ENCODE results near the gene MZF1.
"Not testable (repeated sequence)": the region's sequence is repeated elsewhere in the genome, so short reads cannot be mapped to it uniquely, and the experiment has no call there.

The MZF1 gene

DNA sequence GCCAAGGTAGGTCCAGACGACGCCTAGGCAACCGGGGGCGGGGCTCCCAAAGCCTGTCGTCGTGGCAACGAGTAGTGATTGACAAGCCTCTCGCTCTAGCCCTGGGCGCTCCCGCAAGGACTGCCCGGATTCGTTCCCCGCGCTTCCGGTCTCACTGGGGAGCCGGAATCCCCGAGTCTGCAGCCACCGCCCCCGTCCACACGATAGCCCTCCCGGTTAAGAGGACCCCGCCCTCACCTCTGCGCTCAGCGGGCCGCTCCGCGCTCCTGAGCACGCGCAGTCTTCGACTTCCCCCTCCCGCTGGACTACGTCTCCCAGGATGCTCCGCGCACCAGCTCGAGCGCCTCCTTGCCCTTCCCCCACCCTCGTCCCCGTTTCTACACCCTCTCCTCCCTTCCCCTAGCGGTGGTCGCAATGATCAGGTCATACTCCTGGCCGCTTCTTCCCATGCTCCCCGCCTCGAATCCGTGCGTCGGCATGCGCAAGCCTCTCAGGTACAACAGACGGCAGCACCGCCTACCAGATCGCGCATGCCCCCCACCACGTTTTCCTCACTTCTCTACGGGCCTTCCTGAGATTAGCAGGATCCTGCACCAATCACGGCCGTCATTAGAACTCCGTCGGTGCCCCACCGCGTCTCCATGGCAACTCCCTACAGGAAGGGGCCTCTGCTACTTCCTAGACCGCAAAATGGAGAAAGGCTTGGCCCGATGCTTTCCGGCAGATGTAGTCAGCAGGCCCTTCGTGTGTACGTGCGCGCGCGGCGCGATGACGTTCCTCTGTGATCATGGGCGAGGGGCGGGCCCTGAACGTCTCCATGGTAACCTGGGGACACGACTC is at the start of gene MZF1:
TSS of gene MZF1 (minus strand) at position 518 of the 840 bp plus-strand sequence. CDS start 1,946 bp downstream, outside the sequence.
- DNase-seq, result peak; percentile 99

DNA sequence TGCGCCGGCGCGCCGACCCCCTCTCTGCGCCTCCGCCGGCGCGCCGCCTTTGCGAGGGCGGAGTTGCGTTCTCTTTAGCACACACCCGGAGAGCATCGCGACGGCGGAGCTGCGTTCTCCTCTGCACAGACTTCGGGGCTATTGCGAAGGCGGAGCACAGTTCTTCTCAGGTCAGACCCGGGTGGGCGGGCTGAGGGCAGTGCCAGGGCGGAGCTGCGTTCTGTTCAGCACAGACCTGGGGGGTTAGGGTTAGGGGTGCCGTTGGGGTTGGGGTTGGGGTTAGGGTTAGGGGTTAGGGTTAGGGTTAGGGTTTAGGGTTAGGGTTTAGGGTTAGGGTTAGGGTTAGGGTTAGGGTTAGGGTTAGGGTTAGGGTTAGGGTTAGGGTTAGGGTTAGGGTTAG is 34.1 kb upstream of the MZF1 start:
- DNase-seq, result not testable (repeated sequence)

DNA sequence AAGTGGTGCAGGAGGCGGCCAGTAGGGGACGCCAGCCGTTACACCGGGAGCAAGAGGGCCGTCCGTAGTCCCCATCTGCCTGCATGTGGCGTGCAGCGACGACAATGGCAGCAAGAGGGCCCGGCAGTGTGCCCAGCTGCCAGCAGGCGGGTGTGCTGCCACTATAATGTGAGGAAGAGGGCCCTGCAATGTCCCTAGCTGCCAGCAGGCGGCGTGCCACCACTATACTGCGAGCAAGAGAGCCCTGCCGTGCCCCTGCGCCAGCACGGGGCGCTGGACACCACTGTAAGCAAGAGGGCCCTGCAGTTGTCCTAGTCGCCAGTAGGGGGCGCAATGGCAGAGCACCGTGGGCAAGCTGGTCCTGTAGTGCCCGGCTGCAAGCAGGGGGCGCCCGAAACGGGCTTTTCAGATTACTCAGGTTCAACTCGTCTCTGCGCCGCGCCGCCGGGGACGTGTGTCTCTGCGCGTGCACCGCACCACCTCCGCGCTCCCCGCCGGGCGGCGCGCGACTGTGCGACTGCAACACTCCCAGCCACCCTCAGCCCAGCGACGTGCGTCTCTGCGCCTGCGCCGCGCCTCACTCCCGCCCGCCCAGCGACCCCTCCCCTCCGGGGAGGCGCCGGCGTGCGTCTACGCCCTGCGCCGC is 33.2 kb upstream of the MZF1 start:
- DNase-seq, result not testable (repeated sequence)

DNA sequence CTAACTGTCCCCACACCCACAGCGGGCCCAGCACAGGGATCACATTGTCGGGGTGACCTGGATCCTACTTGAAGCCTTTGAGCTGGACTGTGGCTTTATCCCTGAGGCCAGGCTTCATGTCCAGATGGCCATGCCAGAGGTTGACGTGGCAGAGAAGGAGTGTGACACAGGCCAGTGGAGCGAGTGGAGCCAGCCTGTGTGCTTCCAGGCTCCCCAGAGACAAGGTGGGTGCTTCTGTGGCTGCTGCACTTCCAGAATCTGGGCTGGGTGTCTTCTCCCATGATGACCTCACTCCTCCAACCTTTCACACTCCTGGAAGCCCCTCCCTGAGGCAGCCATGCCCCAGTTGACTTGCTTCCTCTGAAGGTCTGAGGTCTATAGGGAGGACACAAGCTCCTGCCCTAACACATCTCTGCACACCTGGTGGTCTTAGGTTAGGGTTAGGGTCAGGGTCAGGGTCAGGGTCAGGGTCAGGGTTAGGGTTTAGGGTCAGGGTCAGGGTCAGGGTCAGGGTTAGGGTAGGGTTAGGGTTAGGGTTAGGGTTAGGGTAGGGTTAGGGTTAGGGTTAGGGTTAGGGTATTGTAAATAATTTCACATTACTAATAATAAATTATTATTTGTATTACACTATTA is 13.1 kb upstream of the MZF1 start:
- no peak for DNase-seq

DNA sequence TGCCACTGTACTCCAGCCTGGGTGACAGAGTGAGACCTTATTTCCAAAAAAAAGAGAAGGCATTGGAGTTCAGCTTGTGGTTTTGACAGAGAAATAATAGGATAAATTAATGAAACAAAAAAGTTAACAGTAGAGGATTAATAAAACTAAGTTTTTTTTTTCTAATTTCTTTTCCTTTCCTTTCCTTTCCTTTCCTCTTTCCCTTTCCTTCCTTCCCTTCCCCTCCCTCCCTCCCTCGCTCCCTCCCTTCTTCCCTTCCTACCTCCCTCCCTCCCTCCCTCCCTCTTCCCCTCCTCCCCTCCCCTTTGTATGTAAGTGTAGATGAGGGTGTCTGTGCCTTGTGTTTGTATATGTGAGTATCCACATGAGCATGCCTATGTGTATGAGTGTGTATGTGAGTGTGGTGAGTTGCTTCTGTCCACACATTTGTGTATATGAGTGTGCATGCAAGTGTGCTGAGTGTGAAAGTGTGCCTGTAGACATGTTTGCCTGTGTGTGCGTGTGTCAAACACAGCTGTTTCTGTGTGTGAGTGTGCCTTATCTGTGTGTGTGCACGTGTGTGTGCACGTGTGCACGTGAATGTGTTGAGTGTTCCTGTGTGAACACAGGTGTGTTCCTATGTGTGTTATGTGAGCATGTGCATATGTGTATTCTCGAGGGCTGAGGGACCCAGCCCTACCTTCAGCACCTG is 12.5 kb upstream of the MZF1 start:
- DNase-seq, result no peak

DNA sequence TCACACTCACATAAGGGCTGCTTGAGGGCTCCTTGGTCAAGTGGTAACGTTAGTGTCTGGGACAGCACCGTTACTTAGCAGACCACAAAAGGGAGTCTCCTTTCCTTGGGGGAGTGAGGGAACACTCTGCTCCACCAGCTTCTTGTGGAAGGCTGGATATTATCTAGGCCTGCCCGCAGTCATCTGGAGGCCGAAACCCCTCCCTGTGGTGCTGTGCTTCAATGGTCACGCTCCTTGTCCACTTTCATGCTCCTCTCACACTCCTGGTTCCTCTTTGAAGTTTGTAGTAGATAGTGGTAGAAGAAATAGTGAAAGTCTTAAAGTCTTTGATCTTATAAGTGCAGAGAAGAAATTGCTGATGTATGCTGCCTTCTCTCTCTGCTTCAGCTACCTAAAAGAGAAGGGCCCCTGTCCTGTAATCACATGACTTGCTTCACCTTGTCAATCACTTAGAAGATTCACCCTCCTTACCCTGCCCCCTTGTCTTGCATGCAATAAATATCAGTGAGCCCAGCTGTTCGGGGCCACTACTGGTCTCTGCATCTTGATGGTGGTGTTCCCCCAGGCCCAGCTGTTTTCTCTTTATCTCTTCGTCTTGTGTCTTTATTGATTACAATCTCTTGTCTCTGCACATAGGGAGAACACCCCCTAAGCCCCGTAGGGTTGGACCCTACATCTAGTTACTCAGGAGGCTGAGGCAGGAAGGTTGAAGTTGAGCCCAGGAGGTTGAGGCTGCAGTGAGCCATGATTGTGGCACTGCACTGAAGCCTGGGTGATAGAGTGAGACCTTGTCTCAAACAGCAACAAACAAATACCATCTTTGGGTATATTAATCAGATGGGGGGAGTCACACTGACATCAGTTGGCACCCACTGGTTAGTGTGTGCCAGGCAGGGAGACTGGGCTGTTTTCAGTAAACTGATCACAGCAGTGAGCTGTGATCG is 11.6 kb upstream of the MZF1 start:
- no peak for DNase-seq

DNA sequence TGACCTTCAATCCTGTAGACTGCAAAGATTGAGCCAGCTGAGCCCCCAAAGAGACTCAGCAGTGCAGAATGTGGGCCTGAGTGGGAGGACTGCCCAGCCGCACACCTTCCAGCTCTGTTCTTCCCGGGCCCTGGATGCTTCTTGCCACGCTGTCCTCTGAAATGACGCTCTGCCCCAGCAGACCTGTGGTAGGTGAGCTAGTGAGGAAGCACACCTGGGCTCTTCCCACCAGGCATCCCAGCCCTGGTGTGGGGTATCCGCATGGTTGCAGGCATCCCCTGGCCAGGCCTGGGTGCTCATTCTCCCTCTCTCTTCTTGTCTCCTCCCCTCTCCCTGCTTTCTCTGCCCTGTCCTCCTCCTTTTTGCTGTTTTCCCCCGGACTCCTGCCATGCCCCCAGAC is 9.8 kb upstream of the MZF1 start:
- DNase-seq, result no peak

GRCh38 chr19:58581227-58582141 is 8.3 kb upstream of the MZF1 start:
- DNase-seq, result peak; percentile 81

DNA sequence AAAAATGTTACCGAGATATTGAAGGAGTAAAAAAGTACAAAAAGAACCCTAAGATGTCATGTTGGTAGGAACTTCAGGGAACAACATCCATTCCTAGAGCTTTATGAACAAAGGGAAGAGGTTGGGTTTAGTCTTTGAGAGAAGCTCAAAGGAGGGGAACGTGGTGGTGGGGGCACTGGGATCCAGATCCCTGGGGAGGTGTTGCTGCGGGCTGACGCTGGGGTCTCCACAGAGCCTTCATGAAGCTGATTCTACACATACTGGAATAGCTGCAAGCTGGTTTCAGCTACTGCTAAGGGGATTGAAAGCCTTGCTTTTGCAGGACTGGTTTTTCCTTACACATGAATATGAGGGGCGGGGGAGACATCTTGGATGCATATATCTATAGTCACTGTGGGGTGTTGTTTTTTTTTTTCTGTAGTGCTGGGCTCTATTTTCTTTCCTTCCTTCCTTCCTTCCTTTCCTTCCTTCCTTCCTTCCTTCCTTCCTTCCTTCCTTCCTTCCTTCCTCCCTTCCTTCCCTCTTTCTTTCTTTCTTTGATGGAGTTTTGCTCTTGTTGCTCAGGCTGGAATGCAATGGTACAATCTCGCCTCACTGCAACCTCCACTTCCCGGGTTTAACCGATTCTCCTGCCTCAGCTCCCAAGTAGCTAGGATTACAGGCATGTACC is 6.5 kb upstream of the MZF1 start:
- DNase-seq, result no peak

GRCh38 chr19:58578012-58578925 is 5.1 kb upstream of the MZF1 start:
- DNase-seq, result no peak

DNA sequence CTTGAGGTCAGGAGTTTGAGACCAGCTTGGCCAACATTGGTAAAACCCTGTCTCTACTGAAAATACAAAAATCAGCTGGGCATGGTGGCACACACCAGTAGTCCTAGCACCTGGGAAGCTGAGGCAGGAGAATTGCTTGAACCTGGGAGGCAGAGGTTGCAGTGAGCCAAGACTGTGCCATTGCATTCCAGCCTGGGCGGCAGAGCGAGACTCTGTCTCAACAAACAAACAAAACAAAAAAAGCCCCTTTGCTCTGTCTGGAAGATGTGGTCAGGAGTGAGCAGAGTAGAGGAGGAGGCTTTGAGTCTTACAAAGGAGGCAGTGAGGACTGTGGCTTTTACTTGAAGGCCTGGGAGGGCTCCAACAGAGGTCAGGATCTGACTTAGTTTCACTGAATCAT is 4.4 kb upstream of the MZF1 start:
- not testable (repeated sequence) for DNase-seq

DNA sequence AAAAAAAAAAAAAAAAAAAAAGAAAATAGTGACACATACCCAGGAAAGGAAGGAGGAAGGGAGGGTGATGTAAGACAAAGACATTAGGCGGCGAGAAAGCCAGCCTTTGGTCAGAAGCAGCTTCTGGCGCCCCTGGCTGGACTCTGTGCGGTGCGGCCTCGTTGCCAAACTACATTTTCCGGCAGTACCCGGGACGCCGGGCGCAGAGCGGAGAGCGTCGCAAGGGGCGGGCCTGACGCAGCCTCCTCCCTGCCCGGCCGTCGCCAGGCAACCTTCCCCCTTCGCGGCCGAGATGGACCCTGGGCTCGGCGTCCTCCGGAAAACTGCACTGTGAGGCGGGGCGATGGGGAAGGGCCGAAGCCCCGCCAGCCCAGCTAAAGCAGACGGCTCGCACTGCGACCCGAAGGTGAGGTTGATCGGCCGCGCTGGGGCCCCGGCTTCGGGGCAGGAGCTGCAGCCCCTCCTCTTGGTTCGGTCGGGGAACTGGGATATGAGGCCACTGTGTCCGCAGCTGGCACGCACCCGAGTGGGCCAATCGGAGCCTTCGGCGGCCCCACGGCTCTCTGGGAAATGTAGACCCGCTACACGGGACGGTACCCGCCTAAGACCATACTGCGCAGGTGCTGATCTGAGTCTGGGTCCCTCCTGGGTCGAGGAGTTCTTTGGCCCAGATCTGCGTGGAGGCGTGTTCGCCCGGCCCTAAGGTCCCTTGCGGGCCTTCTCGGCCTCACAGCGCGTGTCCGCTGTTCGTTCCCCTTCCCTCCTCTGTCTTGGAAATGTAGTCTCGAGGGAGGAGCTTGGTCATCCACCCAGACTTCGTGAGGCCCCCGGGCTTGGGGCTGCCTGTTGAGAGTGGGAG is 2.3 kb upstream of the MZF1 start:
- peak; percentile 60 for DNase-seq

GRCh38 chr19:58573658-58574164 is 576 bp upstream of the MZF1 start:
- DNase-seq, result no peak

GRCh38 chr19:58572026-58572817 is 913 bp downstream of the MZF1 start:
- DNase-seq, result no peak

DNA sequence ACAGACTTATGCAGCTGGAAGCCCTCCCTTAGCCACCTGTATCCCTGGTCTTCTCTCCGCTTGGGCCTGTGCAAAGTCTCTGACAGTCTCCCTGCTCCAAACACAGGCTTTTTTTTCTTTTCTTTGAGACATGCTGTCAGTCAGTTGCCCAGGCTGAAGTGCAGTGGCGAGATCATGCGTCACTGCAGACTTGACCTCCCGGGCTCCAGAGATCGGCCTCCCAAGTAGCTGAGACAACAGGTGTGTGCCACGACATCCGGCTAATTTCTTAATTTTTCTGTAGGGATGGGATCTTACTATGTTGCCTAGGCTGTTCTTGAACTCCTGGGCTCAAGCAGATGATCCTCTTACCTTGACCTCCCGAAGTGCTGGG is 1.6 kb downstream of the MZF1 start:
- DNase-seq, result no peak

- no peak for DNase-seq
Measured at GRCh38 chr19:58570770-58571574, 2.2 kb downstream of the MZF1 start.
